IMR-90 (cell line): Measurements from ENCODE around the gene TMTC1. TPM values are rescaled to one million over a fixed set of nuclear protein-coding genes. Genes with fewer than 3 reads are reported as not detected.
A peak's percentile ranks its signal among the peaks of the same experiment; 100 is the strongest.

Source experiments
- ATAC-seq: fragments of 200-7000 bp; cut with Tn5 transposase; 2 replicates; pipeline ENCODE4 v1.9.1; 2020; ENCODE audit warnings: low read depth, mild to moderate bottlenecking, moderate library complexity
- BruUV-seq: library from RNA; stranded (reverse); fragments of 400-500 nt; replicated peaks from 2 replicates; lab custom pipeline; 2021; lab: Mats Ljungman, UMichigan
- CTCF ChIA-PET: fragments of 300-600 bp; formaldehyde crosslinking; extraction: SDS; loops from one replicate; lab custom pipeline; 2021; ENCODE audit warnings: antibody characterized with exemption; lab: Yijun Ruan, JAX
- POLR2A ChIA-PET: fragments of 300-600 bp; sonication (Branson Sonifier 250); formaldehyde crosslinking; loops from one replicate; lab custom pipeline; 2022; ENCODE audit warnings: antibody characterized with exemption; ENCODE audit not compliant: unreplicated experiment; lab: Charles Lee
- DNase-seq: peaks from one replicate; pipeline ENCODE4 v3.0.0; 2013
- H2AFZ ChIP-seq: replicated peaks from 2 replicates; pipeline ENCODE3; 2013; ENCODE audit warnings: low read length, mild to moderate bottlenecking; ENCODE audit not compliant: poor library complexity
- H2AK5ac ChIP-seq: 2 replicates; pipeline ENCODE4 v1.6.1; 2013; ENCODE audit warnings: low read depth, low read length, inconsistent platforms
- H2AK9ac ChIP-seq: replicated peaks from 2 replicates; pipeline ENCODE3; 2013; ENCODE audit warnings: mild to moderate bottlenecking, low read depth, low read length, moderate library complexity; ENCODE audit not compliant: poor library complexity
- H2BK120ac ChIP-seq: 2 replicates; pipeline ENCODE4 v1.6.1; 2013; ENCODE audit warnings: low read depth, low read length, inconsistent platforms
- H2BK15ac ChIP-seq: 3 replicates; pipeline ENCODE4 v1.6.1; 2013; ENCODE audit warnings: low read depth, low read length, inconsistent platforms
- H2BK20ac ChIP-seq: 2 replicates; pipeline ENCODE4 v1.6.1; 2013; ENCODE audit warnings: low read depth, mild to moderate bottlenecking, inconsistent platforms, low read length, moderate library complexity
- H2BK5ac ChIP-seq: 2 replicates; pipeline ENCODE4 v1.6.1; 2013; ENCODE audit warnings: mild to moderate bottlenecking, low read depth, low read length, inconsistent platforms; ENCODE audit not compliant: poor library complexity, severe bottlenecking
- H3K14ac ChIP-seq: replicated peaks from 2 replicates; pipeline ENCODE4 v1.6.1; 2013; ENCODE audit warnings: low read depth, low read length, inconsistent platforms
- H3K18ac ChIP-seq: 2 replicates; pipeline ENCODE4 v1.6.1; 2013; ENCODE audit warnings: low read depth, low read length, control low read depth
- H3K23ac ChIP-seq: 2 replicates; pipeline ENCODE4 v1.6.1; 2013; ENCODE audit warnings: low read depth, low read length, inconsistent platforms
- H3K27ac ChIP-seq: 2 replicates; pipeline ENCODE4 v1.5.1; 2013; ENCODE audit warnings: mild to moderate bottlenecking, control low read depth, low read length; ENCODE audit not compliant: insufficient read depth
- H3K27me3 ChIP-seq: 2 replicates; pipeline ENCODE4 v1.6.1; 2013; ENCODE audit warnings: low read length; ENCODE audit not compliant: control insufficient read depth, insufficient read depth
- H3K36me3 ChIP-seq: 2 replicates; pipeline ENCODE4 v1.6.1; 2013; ENCODE audit warnings: low read length, mixed read lengths; ENCODE audit not compliant: control insufficient read depth, insufficient read depth
- H3K4ac ChIP-seq: 2 replicates; pipeline ENCODE4 v1.6.1; 2013; ENCODE audit warnings: low read depth, low read length, inconsistent platforms
- H3K4me1 ChIP-seq: 2 replicates; pipeline ENCODE4 v1.6.1; 2013; ENCODE audit warnings: low read length, mixed read lengths; ENCODE audit not compliant: control insufficient read depth, insufficient read depth
- H3K4me2 ChIP-seq: 2 replicates; pipeline ENCODE4 v1.6.1; 2013; ENCODE audit warnings: low read depth, mild to moderate bottlenecking, control low read depth, low read length, moderate library complexity
- H3K4me3 ChIP-seq: 2 replicates; pipeline ENCODE4 v1.5.1; 2013; ENCODE audit warnings: low read depth, mild to moderate bottlenecking, control low read depth, low read length, moderate library complexity; ENCODE audit not compliant: insufficient read depth
- H3K56ac ChIP-seq: 2 replicates; pipeline ENCODE4 v1.6.1; 2013; ENCODE audit warnings: low read length, inconsistent platforms; ENCODE audit not compliant: insufficient read depth; ENCODE audit errors: extremely low read depth
- H3K79me1 ChIP-seq, 2 experiments: 2 replicates each; pipeline ENCODE4 v1.6.1; 2013; ENCODE audit warnings: low read length in 2 of 2, inconsistent platforms in 1 of 2, low read depth in 1 of 2
- H3K9ac ChIP-seq: 2 replicates; pipeline ENCODE4 v1.6.1; 2013; ENCODE audit warnings: low read depth, low read length, control low read depth
- H3K9me1 ChIP-seq: 2 replicates; pipeline ENCODE4 v1.6.1; 2013; ENCODE audit warnings: low read length, inconsistent platforms; ENCODE audit not compliant: insufficient read depth
- H3K9me3 ChIP-seq: 2 replicates; pipeline ENCODE4 v1.6.1; 2013; ENCODE audit warnings: low read length; ENCODE audit not compliant: control insufficient read depth, insufficient read depth
- H4K20me1 ChIP-seq: 2 replicates; pipeline ENCODE4 v1.6.1; 2013; ENCODE audit warnings: low read length, inconsistent platforms; ENCODE audit not compliant: insufficient read depth
- H4K5ac ChIP-seq: 2 replicates; pipeline ENCODE4 v1.6.1; 2013; ENCODE audit warnings: mild to moderate bottlenecking, low read depth, low read length, control low read depth
- H4K8ac ChIP-seq, 2 experiments: 2 replicates each; pipeline ENCODE4 v1.6.1; 2013; ENCODE audit warnings: low read depth in 2 of 2, low read length in 2 of 2, control low read depth in 1 of 2, inconsistent platforms in 1 of 2
- H4K91ac ChIP-seq: 2 replicates; pipeline ENCODE4 v1.6.1; 2013; ENCODE audit warnings: low read depth, low read length, inconsistent platforms; ENCODE audit not compliant: insufficient read depth
- BHLHE40 ChIP-seq: fragments of 150-350 bp; IDR thresholded peaks from 2 replicates; pipeline ENCODE4 v1.6.1; 2016; ENCODE audit warnings: mild to moderate bottlenecking, low read depth, low read length
- CEBPB ChIP-seq: IDR thresholded peaks from 2 replicates; pipeline ENCODE4 v1.6.1; 2012; ENCODE audit warnings: low read depth, low read length, improper control_type of control experiment
- CHD1 ChIP-seq: IDR thresholded peaks from 2 replicates; pipeline ENCODE4 v1.6.1; 2012; ENCODE audit warnings: low read depth, low read length, improper control_type of control experiment
- CTCF ChIP-seq: conservative IDR thresholded peaks from 2 replicates; pipeline ENCODE4 v1.5.1; 2012; ENCODE audit warnings: mild to moderate bottlenecking, low read depth, low read length, improper control_type of control experiment
- FOS ChIP-seq: fragments of 150-350 bp; IDR thresholded peaks from 2 replicates; pipeline ENCODE4 v1.6.1; 2016; ENCODE audit warnings: low read depth, low read length
- MAFK ChIP-seq: IDR thresholded peaks from 2 replicates; pipeline ENCODE4 v1.6.1; 2012; ENCODE audit warnings: low read depth, low read length, improper control_type of control experiment
- MAZ ChIP-seq: IDR thresholded peaks from 2 replicates; pipeline ENCODE4 v1.6.1; 2012; ENCODE audit warnings: low read depth, mild to moderate bottlenecking, low read length, improper control_type of control experiment, moderate library complexity, borderline replicate concordance
- MXI1 ChIP-seq: IDR thresholded peaks from 2 replicates; pipeline ENCODE4 v1.6.1; 2012; ENCODE audit warnings: low read depth, mild to moderate bottlenecking, low read length, moderate library complexity, borderline replicate concordance
- NFE2L2 ChIP-seq: fragments of 150-350 bp; IDR thresholded peaks from 2 replicates; pipeline ENCODE4 v1.6.1; 2016; ENCODE audit warnings: low read depth, mild to moderate bottlenecking, low read length
- POLR2A ChIP-seq: IDR thresholded peaks from 2 replicates; pipeline ENCODE4 v1.6.1; 2012; ENCODE audit warnings: mild to moderate bottlenecking, low read depth, low read length
- RAD21 ChIP-seq: IDR thresholded peaks from 2 replicates; pipeline ENCODE4 v1.6.1; 2012; ENCODE audit warnings: low read length, improper control_type of control experiment
- RCOR1 ChIP-seq: IDR thresholded peaks from 2 replicates; pipeline ENCODE4 v1.6.1; 2012; ENCODE audit warnings: mild to moderate bottlenecking, low read length, improper control_type of control experiment; ENCODE audit not compliant: insufficient replicate concordance
- RFX5 ChIP-seq: IDR thresholded peaks from 2 replicates; pipeline ENCODE4 v1.8.0; 2012; ENCODE audit warnings: low read depth, mild to moderate bottlenecking, low read length, moderate library complexity
- SMC3 ChIP-seq: fragments of 150-350 bp; IDR thresholded peaks from 2 replicates; pipeline ENCODE4 v1.6.1; 2016; ENCODE audit warnings: low read depth, mild to moderate bottlenecking, antibody characterized with exemption, low read length, moderate library complexity
- USF2 ChIP-seq: fragments of 150-350 bp; IDR thresholded peaks from 2 replicates; pipeline ENCODE4 v1.6.1; 2017; ENCODE audit warnings: mild to moderate bottlenecking, antibody characterized with exemption, low read length, low read depth
- WGBS, 2 experiments: methylation state at CpG; one replicate each; pipeline versions ENCODE4 v1.1.5 to v1.1.7; 2013; ENCODE audit warnings: missing lambda C conversion rate in 2 of 2; ENCODE audit not compliant: insufficient read length in 1 of 2; ENCODE audit errors: extremely low coverage in 2 of 2; 5-methylcytosine and 5-hydroxymethylcytosine counted together
- dilution Hi-C: fragments of 300-500 bp; cut with HindIII; formaldehyde crosslinking; loops from one replicate; pipeline ENCODE4 v1.14.3; 2018; ENCODE audit warnings: low sequenced_read_pairs; ENCODE audit not compliant: unreplicated experiment
- in situ Hi-C: fragments of 300-500 bp; cut with MboI; formaldehyde crosslinking; loops from 3 replicates; pipeline ENCODE4 v1.14.3; 2019; ENCODE audit warnings: low sequenced_read_pairs, inconsistent platforms, mixed read lengths
- intact Hi-C: fragments of 100-400 bp; cut with micrococcal nuclease; formaldehyde crosslinking; loops from 2 replicates; pipeline ENCODE4 v1.10.0; 2022
- polyA plus RNA-seq, 3 experiments: library from polyadenylated mRNA; depleted of rRNA; stranded (reverse); fragments of >200 nt; gene quantifications; 2 replicates each; pipeline ENCODE4 v1.2.3, GENCODE V29; 2012; ENCODE audit warnings: low replicate concordance in 1 of 3
- total RNA-seq: library from RNA; depleted of rRNA; stranded (reverse); fragments of >200 nt; gene quantifications from 2 replicates; pipeline ENCODE4 v1.2.3, GENCODE V29; 2012
- TF ChIP-seq, protein P1 (sequence below): fragments of 150-350 bp; IDR thresholded peaks from 2 replicates; pipeline ENCODE4 v1.6.1; 2016; ENCODE audit warnings: low read depth, mild to moderate bottlenecking, low read length, moderate library complexity, borderline replicate concordance

The TMTC1 gene
- total and polyA plus RNA-seq, 2 of the 4 experiments (the other 2 are of a cell fraction), result 12.5 to 36.4 TPM

DNA sequence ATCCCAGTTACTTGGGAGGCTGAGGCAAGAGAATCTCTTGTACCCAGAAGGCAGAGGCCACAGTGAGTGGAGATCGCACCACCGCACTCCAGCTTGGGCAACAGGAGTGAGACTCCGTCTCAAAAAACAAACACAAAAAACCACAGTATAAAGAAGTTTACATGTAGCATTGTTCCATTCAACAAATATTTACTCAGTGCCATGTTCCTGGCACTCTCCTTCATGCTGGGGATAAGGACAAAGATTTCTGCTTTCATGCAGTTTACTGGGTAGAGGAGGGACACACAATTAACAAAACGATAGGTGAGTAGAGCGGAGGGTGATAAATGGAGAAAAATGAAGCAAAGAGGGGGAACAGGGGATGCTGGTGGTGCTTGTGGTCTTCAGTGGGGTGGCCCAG lies 218.0 kb downstream of the TMTC1 start:
- ChIA-PET CTCF (no interaction called here), POLR2A (no interaction called here)
- Histone ChIP-seq H3K36me3 (peaks cover 20% of the 10 kb centered on the region; the same call in 1 of the 2 replicates), H4K8ac (peak overlapping the region in 1 of 2 experiments; percentile 9; a peak in 1 of 4 replicates), H2AK5ac (peak overlapping the region; percentile 64; the same call in 1 of the 2 replicates), H4K91ac (no peak overlapping the region; the same call in 1 of the 2 replicates), H3K79me1 (peaks cover 0 to 4% of the 10 kb centered on the region in 2 experiments; a peak in 2 of 4 replicates), H3K4ac (0 out of 2 replicates have a peak overlapping the region, but pooled peaks have one; percentile 9), H2BK5ac (no peak overlapping the region), H2AFZ (no peak overlapping the region), H3K4me2 (no peak overlapping the region), H2AK9ac (no peak overlapping the region), H3K27ac (no peak overlapping the region), H3K9me3 (no peaks in the 10 kb centered on the region), H2BK15ac (no peak overlapping the region), H3K56ac (no peak overlapping the region), H3K27me3 (no peaks in the 10 kb centered on the region), H3K14ac (peak overlapping the region; percentile 65), H3K9me1 (peaks cover 18% of the 10 kb centered on the region), H3K4me1 (peaks cover 11% of the 10 kb centered on the region), H3K4me3 (no peak overlapping the region), H3K23ac (no peak overlapping the region), H2BK120ac (0 out of 2 replicates have a peak overlapping the region, but pooled peaks have one; percentile 17), H3K18ac (no peak overlapping the region), H4K5ac (no peak overlapping the region), H3K9ac (no peak overlapping the region), H4K20me1 (no peaks in the 10 kb centered on the region), H2BK20ac (no peak overlapping the region)
- WGBS, 2 experiments, result 100% methylated on average over 2 of the region's 5 CpGs; no CpG with 5 or more reads in 1 of the 2 experiments
- in situ Hi-C loops (no loop called here), intact Hi-C loops (no loop called here), dilution Hi-C loops (no loop called here)
- TF ChIP-seq BHLHE40 (no peak), CHD1 (no peak), RAD21 (no peak), MXI1 (no peak), SMC3 (no peak), POLR2A (no peak), NFE2L2 (no peak), CTCF (no peak), MAFK (no peak), RCOR1 (no peak), MAZ (no peak), USF2 (no peak), CEBPB (no peak), RFX5 (no peak), FOS (no peak)
- TF ChIP-seq, protein P1, sequence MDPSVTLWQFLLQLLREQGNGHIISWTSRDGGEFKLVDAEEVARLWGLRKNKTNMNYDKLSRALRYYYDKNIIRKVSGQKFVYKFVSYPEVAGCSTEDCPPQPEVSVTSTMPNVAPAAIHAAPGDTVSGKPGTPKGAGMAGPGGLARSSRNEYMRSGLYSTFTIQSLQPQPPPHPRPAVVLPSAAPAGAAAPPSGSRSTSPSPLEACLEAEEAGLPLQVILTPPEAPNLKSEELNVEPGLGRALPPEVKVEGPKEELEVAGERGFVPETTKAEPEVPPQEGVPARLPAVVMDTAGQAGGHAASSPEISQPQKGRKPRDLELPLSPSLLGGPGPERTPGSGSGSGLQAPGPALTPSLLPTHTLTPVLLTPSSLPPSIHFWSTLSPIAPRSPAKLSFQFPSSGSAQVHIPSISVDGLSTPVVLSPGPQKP, result no peak
- BruUV-seq, result no TSS peak
- ATAC-seq, result no peak
- no peak for DNase-seq
